Measurements from ENCODE around the gene C1S.
"Not testable (repeated sequence)": the region's sequence is repeated elsewhere in the genome, so short reads cannot be mapped to it uniquely, and the experiment has no call there.

Gene C1S

GRCh38 chr12:7046383-7047105 lies 14.0 kb upstream of the C1S start:
- no peak for DNase-seq (ENCODE audit: low read depth)

- DNase-seq (ENCODE audit: low read depth), result no peak
Measured at GRCh38 chr12:7047306-7047705, 13.2 kb upstream of the C1S start.

GRCh38 chr12:7049445-7049951 lies 11.0 kb upstream of the C1S start:
- DNase-seq (ENCODE audit: low read depth), result not testable (repeated sequence)

- not testable (repeated sequence) for DNase-seq (ENCODE audit: low read depth)
Measured at GRCh38 chr12:7049973-7050372, 10.5 kb upstream of the C1S start.

- no peak for DNase-seq (ENCODE audit: low read depth)
Measured at GRCh38 chr12:7054925-7055324, 5.6 kb upstream of the C1S start.

GRCh38 chr12:7055736-7056135 lies 4.8 kb upstream of the C1S start:
- not testable (repeated sequence) for DNase-seq (ENCODE audit: low read depth)

GRCh38 chr12:7058163-7058845 lies 2.2 kb upstream of the C1S start:
- no peak for DNase-seq (ENCODE audit: low read depth)

GRCh38 chr12:7058850-7059395 lies 1.6 kb upstream of the C1S start:
- no peak for DNase-seq (ENCODE audit: low read depth)

- DNase-seq (ENCODE audit: low read depth), result no peak
Measured at GRCh38 chr12:7059780-7060179, 738 bp upstream of the C1S start.

GRCh38 chr12:7061138-7061537 lies 620 bp downstream of the C1S start:
- DNase-seq (ENCODE audit: low read depth), result no peak

GRCh38 chr12:7061596-7061995 lies 1.1 kb downstream of the C1S start:
- no peak for DNase-seq (ENCODE audit: low read depth)

- no peak for DNase-seq (ENCODE audit: low read depth)
Measured at GRCh38 chr12:7064516-7064915, 4.0 kb downstream of the C1S start.

GRCh38 chr12:7065073-7065623 lies 4.6 kb downstream of the C1S start:
- DNase-seq (ENCODE audit: low read depth), result no peak

GRCh38 chr12:7066596-7066995 lies 6.1 kb downstream of the C1S start:
- no peak for DNase-seq (ENCODE audit: low read depth)

GRCh38 chr12:7067096-7067495 lies 6.6 kb downstream of the C1S start:
- DNase-seq (ENCODE audit: low read depth), result no peak

GRCh38 chr12:7068240-7068993 lies 7.9 kb downstream of the C1S start:
- no peak for DNase-seq (ENCODE audit: low read depth)

GRCh38 chr12:7068994-7069346 lies 8.5 kb downstream of the C1S start:
- no peak for DNase-seq (ENCODE audit: low read depth)

- no peak for DNase-seq (ENCODE audit: low read depth)
Measured at GRCh38 chr12:7069386-7069785, 8.9 kb downstream of the C1S start.

- DNase-seq (ENCODE audit: low read depth), result no peak
Measured at GRCh38 chr12:7072035-7072434, 11.5 kb downstream of the C1S start.

- DNase-seq (ENCODE audit: low read depth), result no peak
Measured at GRCh38 chr12:7072554-7072953, 12.0 kb downstream of the C1S start.

GRCh38 chr12:7073946-7074345 lies 13.4 kb downstream of the C1S start:
- DNase-seq (ENCODE audit: low read depth), result no peak

- no peak for DNase-seq (ENCODE audit: low read depth)
Measured at GRCh38 chr12:7075518-7075917, 15.0 kb downstream of the C1S start.

All from stimulated activated CD8-positive, alpha-beta memory T cell treated with anti-CD3 and anti-CD28 coated beads, Interleukin-15, amount 100 ng/mL, for 1 hour (primary cell).